ENCODE data around the gene SAMHD1.

GRCh38 chr20:36854348-36855240, 96.9 kb downstream of the SAMHD1 start:
- TF ChIP-seq, protein P1, sequence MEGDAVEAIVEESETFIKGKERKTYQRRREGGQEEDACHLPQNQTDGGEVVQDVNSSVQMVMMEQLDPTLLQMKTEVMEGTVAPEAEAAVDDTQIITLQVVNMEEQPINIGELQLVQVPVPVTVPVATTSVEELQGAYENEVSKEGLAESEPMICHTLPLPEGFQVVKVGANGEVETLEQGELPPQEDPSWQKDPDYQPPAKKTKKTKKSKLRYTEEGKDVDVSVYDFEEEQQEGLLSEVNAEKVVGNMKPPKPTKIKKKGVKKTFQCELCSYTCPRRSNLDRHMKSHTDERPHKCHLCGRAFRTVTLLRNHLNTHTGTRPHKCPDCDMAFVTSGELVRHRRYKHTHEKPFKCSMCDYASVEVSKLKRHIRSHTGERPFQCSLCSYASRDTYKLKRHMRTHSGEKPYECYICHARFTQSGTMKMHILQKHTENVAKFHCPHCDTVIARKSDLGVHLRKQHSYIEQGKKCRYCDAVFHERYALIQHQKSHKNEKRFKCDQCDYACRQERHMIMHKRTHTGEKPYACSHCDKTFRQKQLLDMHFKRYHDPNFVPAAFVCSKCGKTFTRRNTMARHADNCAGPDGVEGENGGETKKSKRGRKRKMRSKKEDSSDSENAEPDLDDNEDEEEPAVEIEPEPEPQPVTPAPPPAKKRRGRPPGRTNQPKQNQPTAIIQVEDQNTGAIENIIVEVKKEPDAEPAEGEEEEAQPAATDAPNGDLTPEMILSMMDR (IDR thresholded peaks at IDR 0.05; ENCODE audit: borderline replicate concordance, extremely low read depth, low read length, poor library complexity, severe bottlenecking): no peak
- TF ChIP-seq EZH2 (IDR thresholded peaks at IDR 0.05; ENCODE audit: borderline replicate concordance, low read depth, low read length, severe bottlenecking): no peak

Data from DND-41 (cell line).